HUES48 (cell line): ENCODE results near the gene TNK2.
"Not testable (repeated sequence)": the region's sequence is repeated elsewhere in the genome, so short reads cannot be mapped to it uniquely, and the experiment has no call there.

Source experiments
- H3K27ac ChIP-seq: one replicate; pipeline ENCODE4 v1.7.0; 2013; ENCODE audit warnings: low read depth, low read length, inconsistent platforms
- H3K27me3 ChIP-seq: 2 replicates; pipeline ENCODE4 v1.6.1; 2013; ENCODE audit warnings: mild to moderate bottlenecking, low read length; ENCODE audit not compliant: control insufficient read depth, insufficient read depth
- H3K36me3 ChIP-seq: 2 replicates; pipeline ENCODE4 v1.6.1; 2013; ENCODE audit warnings: low read length; ENCODE audit not compliant: control insufficient read depth, insufficient read depth
- H3K4me1 ChIP-seq: 2 replicates; pipeline ENCODE4 v1.6.1; 2013; ENCODE audit warnings: mild to moderate bottlenecking, low read length; ENCODE audit not compliant: control insufficient read depth, insufficient read depth
- H3K4me3 ChIP-seq: 2 replicates; pipeline ENCODE4 v1.5.1; 2013; ENCODE audit warnings: mild to moderate bottlenecking, low read depth, low read length
- H3K9ac ChIP-seq: 2 replicates; pipeline ENCODE4 v1.6.1; 2013; ENCODE audit warnings: mild to moderate bottlenecking, low read depth, low read length, moderate library complexity
- H3K9me3 ChIP-seq: 2 replicates; pipeline ENCODE4 v1.6.1; 2013; ENCODE audit warnings: low read length; ENCODE audit not compliant: control insufficient read depth, insufficient read depth

The TNK2 gene

GRCh38 chr3:195866686-195867511 lies 41.5 kb downstream of the TNK2 start:
- Histone ChIP-seq H3K9me3 (no peaks in the 10 kb centered on the region), H3K36me3 (peaks cover 30% of the 10 kb centered on the region), H3K27me3 (no peaks in the 10 kb centered on the region), H3K9ac (no peak overlapping the region), H3K4me3 (no peak overlapping the region), H3K4me1 (peaks cover 2% of the 10 kb centered on the region; the same call in 1 of the 2 replicates), H3K27ac (no peak overlapping the region)

- H3K4me3 ChIP-seq, result no peak overlapping the region
- H3K27me3 ChIP-seq, result no peaks in the 10 kb centered on the region
- H3K4me1 ChIP-seq, result peaks cover 6% of the 10 kb centered on the region; the same call in 1 of the 2 replicates
- H3K36me3 ChIP-seq, result peaks cover 20% of the 10 kb centered on the region
- H3K27ac ChIP-seq, result no peak overlapping the region
- H3K9me3 ChIP-seq, result no peaks in the 10 kb centered on the region
- no peak overlapping the region for H3K9ac ChIP-seq
Measured at GRCh38 chr3:195865752-195866151, 42.6 kb downstream of the TNK2 start.

DNA sequence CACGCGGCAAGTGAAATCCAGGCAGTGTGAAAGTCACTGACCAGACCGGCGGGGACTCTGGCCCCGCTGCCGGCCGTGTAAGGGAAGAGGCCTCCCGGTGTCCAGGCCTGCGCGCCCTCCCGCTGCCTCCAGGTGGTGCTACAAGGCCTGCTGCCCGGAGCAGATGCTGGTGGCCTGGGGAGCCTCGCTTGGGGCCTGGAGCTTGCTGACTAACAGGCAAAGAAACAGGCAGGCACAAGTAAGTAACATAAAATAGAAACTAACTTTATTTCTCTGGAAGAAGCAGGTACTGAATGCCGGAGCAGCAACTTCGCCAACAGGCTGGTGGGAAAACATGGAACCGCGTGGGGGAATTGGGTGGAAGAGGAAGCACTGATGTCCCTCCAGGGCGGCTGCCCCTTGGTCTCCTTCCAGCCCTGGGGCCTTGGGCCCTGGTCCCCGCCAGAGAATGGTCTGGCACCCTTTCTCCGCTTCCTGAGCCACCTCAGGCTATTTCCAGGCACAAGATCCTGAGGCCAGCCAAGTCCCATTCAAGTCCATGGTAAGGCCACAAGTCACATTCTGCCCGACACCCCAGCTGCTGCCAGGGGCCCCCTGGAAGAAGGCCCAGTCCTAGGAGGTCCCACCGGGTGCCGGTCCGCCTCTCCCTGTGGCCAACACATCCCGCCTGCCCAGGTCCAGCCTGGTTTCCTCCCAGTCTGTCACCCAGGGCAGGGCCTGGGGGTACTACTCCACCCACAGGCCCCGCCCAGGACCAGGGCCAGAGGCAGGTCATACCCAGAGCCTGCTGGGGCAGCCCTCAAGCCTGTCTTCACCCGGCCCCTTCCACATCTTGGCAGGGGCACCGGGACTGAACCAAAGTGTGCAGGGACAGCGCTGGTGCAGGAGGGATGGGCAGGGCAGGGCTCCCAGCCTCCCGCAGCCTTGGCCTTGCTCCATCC lies 45.0 kb downstream of the TNK2 start:
- no peak overlapping the region for H3K27ac ChIP-seq
- H3K4me3 ChIP-seq, result no peak overlapping the region
- H3K4me1 ChIP-seq, result peaks cover 8% of the 10 kb centered on the region
- peaks cover 17% of the 10 kb centered on the region for H3K36me3 ChIP-seq
- no peaks in the 10 kb centered on the region for H3K9me3 ChIP-seq
- no peak overlapping the region for H3K9ac ChIP-seq
- H3K27me3 ChIP-seq, result no peaks in the 10 kb centered on the region

- H3K9ac ChIP-seq, H3K27me3 ChIP-seq, H3K4me3 ChIP-seq, H3K9me3 ChIP-seq, H3K27ac ChIP-seq, H3K4me1 ChIP-seq: not testable (repeated sequence)
- peaks cover 12% of the 10 kb centered on the region for H3K36me3 ChIP-seq
Measured at GRCh38 chr3:195862318-195862717, 46.0 kb downstream of the TNK2 start.

GRCh38 chr3:195860456-195860855 lies 47.9 kb downstream of the TNK2 start:
- Histone ChIP-seq H3K9ac (no peak overlapping the region), H3K36me3 (peaks cover 6% of the 10 kb centered on the region; the same call in 1 of the 2 replicates), H3K9me3 (no peaks in the 10 kb centered on the region), H3K27ac (no peak overlapping the region), H3K4me3 (no peak overlapping the region), H3K27me3 (no peaks in the 10 kb centered on the region), H3K4me1 (peaks cover 8% of the 10 kb centered on the region)

DNA sequence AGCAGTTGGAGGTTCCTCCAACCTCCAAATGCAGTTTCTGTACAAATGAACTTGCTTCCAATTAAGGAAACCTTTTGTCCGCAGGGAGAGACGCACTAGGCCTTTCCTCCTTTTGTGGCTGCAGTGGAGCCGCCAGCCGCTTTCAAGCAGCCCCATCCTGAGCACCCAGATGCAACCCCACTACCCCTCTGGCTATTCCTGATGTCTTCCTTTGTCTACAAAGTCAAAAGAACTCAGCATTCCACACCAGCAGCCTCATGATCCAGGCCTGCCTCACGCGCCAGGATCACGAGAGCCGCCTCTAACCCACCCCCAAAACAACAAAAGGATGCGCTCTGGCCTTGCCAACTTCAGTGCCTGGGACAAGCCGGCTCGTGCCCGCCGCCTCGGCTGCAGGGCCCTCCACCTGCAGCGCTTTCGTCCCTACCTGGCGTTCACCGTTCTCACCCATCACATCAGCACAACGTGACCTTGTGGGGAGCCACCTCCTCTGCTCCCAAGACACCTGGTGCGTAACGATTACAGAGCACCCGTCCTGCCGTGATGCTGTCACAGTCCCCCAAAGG lies 48.4 kb downstream of the TNK2 start:
- H3K9ac ChIP-seq, result no peak overlapping the region
- no peak overlapping the region for H3K4me3 ChIP-seq
- H3K4me1 ChIP-seq, result peaks cover 8% of the 10 kb centered on the region
- H3K27ac ChIP-seq, result peak overlapping the region; percentile 51
- H3K27me3 ChIP-seq, result no peaks in the 10 kb centered on the region
- H3K36me3 ChIP-seq, result peaks cover 6% of the 10 kb centered on the region; the same call in 1 of the 2 replicates
- H3K9me3 ChIP-seq, result no peaks in the 10 kb centered on the region

DNA sequence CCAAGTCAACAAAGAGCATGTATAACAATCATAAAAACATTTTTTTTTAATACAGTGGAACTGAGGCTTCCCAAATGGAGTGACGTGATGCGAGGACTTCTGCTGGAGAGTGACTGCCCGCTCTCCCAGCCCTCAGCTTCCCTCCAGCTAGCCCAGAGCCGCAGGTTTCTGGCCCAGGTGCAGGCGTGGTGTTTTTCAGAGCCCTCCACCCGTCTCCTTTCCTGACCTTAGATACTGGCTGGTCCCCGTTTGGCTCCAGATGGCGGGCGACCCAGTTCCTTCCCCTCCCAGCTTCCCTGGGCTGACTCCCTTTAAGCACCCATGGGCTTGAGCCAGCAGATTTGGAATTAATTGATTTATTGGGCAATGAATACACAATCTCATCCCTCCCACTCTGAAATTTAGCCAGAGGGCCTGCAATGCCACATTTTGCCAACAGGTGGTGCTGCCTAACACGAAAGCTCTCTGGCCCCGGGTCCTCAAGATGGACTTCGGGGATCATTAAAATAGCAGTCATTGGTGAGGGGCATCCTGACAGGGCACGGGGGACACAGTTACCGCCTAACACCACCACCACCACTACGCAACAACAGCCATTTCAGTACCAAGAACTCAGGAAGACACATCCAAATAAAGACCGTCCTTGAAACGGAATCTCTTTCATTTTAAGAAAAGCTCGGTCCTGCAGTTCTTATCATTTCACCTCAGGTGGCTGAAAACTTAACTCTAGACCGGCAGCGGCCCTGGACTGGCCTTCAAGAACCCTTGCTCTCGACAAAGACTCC lies 49.1 kb downstream of the TNK2 start:
- Histone ChIP-seq H3K4me3 (0 out of 2 replicates have a peak overlapping the region, but pooled peaks have one; percentile 16), H3K36me3 (peaks cover 6% of the 10 kb centered on the region; the same call in 1 of the 2 replicates)

DNA sequence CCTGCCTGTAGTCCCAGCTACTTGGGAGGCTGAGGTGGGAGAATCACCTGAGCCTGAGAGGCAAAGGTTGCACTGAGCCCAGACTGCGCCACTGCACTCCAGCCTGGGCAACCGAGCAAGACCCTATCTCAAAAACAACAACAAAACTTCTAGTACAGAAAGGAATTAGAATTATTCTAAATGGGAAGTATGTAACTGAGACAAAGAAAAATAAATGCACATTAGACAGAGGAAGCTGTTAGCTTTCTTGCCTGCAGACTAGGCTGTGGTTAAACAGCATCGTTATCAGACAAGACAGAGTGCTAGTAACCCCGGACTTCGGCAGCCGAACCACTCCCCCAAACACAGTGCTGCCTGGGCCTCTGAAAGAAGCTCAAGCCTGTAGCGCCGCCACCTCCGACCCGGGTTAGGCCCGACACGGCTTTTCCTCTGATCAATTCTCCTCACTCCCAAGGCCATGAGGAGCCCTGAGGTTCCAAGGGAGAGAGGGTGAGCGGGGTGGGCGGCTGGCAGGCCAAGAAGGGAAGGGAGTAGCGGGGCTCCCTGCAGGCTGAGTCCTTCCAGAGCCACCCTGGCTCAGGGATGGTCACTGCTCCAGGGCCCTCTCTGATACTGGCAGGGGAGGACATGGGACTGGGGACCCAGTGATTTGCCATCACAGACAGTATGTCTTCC lies 51.8 kb downstream of the TNK2 start:
- Histone ChIP-seq H3K4me1 (peaks cover 6% of the 10 kb centered on the region), H3K27ac (no peak overlapping the region), H3K27me3 (no peaks in the 10 kb centered on the region), H3K4me3 (no peak overlapping the region), H3K9me3 (no peaks in the 10 kb centered on the region), H3K36me3 (no peaks in the 10 kb centered on the region), H3K9ac (no peak overlapping the region)

More for the DNA sequence above, 49.1 kb downstream of the TNK2 start:
- Histone ChIP-seq H3K9me3 (no peaks in the 10 kb centered on the region), H3K27me3 (no peaks in the 10 kb centered on the region), H3K27ac (peak overlapping the region; percentile 51), H3K4me1 (peaks cover 8% of the 10 kb centered on the region), H3K9ac (no peak overlapping the region)

GRCh38 chr3:195855471-195856409 lies 52.6 kb downstream of the TNK2 start:
- Histone ChIP-seq H3K4me3 (no peak overlapping the region), H3K9ac (no peak overlapping the region), H3K4me1 (peaks cover 5% of the 10 kb centered on the region), H3K27me3 (no peaks in the 10 kb centered on the region), H3K27ac (no peak overlapping the region), H3K9me3 (no peaks in the 10 kb centered on the region), H3K36me3 (no peaks in the 10 kb centered on the region)
